OCI-LY3 (cell line): Measurements from ENCODE around the gene WDR37.

Experiments
- EZH2phosphoT487 ChIP-seq: fragments of 200-600 bp; shearing (Covaris generic); IDR thresholded peaks from 2 replicates; pipeline ENCODE4 v1.6.1; 2018; ENCODE audit warnings: antibody characterized with exemption, mixed run types, low read depth
- TF ChIP-seq, protein P1 (sequence below): fragments of 200-600, 300-600 bp; sonication (generic); IDR thresholded peaks from 2 replicates; pipeline ENCODE4 v1.5.1; 2014; ENCODE audit warnings: antibody characterized with exemption, low read length, low read depth

GRCh38 chr10:1153805-1154351, 97.7 kb downstream of the WDR37 start:
- TF ChIP-seq, protein P1, sequence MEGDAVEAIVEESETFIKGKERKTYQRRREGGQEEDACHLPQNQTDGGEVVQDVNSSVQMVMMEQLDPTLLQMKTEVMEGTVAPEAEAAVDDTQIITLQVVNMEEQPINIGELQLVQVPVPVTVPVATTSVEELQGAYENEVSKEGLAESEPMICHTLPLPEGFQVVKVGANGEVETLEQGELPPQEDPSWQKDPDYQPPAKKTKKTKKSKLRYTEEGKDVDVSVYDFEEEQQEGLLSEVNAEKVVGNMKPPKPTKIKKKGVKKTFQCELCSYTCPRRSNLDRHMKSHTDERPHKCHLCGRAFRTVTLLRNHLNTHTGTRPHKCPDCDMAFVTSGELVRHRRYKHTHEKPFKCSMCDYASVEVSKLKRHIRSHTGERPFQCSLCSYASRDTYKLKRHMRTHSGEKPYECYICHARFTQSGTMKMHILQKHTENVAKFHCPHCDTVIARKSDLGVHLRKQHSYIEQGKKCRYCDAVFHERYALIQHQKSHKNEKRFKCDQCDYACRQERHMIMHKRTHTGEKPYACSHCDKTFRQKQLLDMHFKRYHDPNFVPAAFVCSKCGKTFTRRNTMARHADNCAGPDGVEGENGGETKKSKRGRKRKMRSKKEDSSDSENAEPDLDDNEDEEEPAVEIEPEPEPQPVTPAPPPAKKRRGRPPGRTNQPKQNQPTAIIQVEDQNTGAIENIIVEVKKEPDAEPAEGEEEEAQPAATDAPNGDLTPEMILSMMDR: no peak
- no peak for TF ChIP-seq EZH2phosphoT487
